Ishikawa (cell line): ENCODE results near the gene PALM3.

ENCODE experiments used
- CEBPB ChIP-seq: IDR thresholded peaks from 2 replicates; pipeline ENCODE4 v1.6.1; 2012
- CREB1 ChIP-seq: IDR thresholded peaks from 2 replicates; pipeline ENCODE4 v1.6.1; 2012; ENCODE audit warnings: low read depth
- EGR1 ChIP-seq: IDR thresholded peaks from 2 replicates; pipeline ENCODE4 v1.6.1; 2012
- EP300 ChIP-seq: IDR thresholded peaks from 2 replicates; pipeline ENCODE4 v1.6.1; 2012; ENCODE audit warnings: borderline replicate concordance
- FOXM1 ChIP-seq: IDR thresholded peaks from 2 replicates; pipeline ENCODE4 v1.6.1; 2012; ENCODE audit warnings: low read depth, borderline replicate concordance
- MAX ChIP-seq: IDR thresholded peaks from 2 replicates; pipeline ENCODE4 v1.6.1; 2012
- NFIC ChIP-seq: IDR thresholded peaks from 2 replicates; pipeline ENCODE4 v1.6.1; 2012
- RAD21 ChIP-seq: IDR thresholded peaks from 2 replicates; pipeline ENCODE4 v1.6.1; 2012; ENCODE audit warnings: low read depth
- REST ChIP-seq: IDR thresholded peaks from 2 replicates; pipeline ENCODE4 v1.6.1; 2012; ENCODE audit warnings: low read depth, mild to moderate bottlenecking
- TAF1 ChIP-seq: IDR thresholded peaks from 2 replicates; pipeline ENCODE4 v1.6.1; 2012; ENCODE audit warnings: low read depth, mild to moderate bottlenecking
- TCF12 ChIP-seq: IDR thresholded peaks from 2 replicates; pipeline ENCODE4 v1.6.1; 2012; ENCODE audit warnings: low read depth
- TEAD4 ChIP-seq: IDR thresholded peaks from 2 replicates; pipeline ENCODE4 v1.6.1; 2012
- YY1 ChIP-seq: IDR thresholded peaks from 2 replicates; pipeline ENCODE4 v1.6.1; 2012; ENCODE audit warnings: low read depth
- ZBTB7A ChIP-seq: IDR thresholded peaks from 2 replicates; pipeline ENCODE4 v1.6.1; 2012; ENCODE audit warnings: low read depth
- TF ChIP-seq, protein P1 (sequence below): IDR thresholded peaks from 2 replicates; pipeline ENCODE4 v1.6.1; 2012

PALM3 gene

GRCh38 chr19:14103310-14103709, 41.4 kb upstream of the PALM3 start:
- TF ChIP-seq EGR1: no peak
- no peak for TF ChIP-seq EP300
- TF ChIP-seq TEAD4: no peak
- TF ChIP-seq MAX: no peak
- TF ChIP-seq REST: no peak
- TF ChIP-seq CREB1: no peak
- TF ChIP-seq, protein P1, sequence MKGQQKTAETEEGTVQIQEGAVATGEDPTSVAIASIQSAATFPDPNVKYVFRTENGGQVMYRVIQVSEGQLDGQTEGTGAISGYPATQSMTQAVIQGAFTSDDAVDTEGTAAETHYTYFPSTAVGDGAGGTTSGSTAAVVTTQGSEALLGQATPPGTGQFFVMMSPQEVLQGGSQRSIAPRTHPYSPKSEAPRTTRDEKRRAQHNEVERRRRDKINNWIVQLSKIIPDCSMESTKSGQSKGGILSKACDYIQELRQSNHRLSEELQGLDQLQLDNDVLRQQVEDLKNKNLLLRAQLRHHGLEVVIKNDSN: no peak
- TF ChIP-seq ZBTB7A: no peak
- no peak for TF ChIP-seq YY1
- TF ChIP-seq NFIC: no peak
- no peak for TF ChIP-seq TAF1
- TF ChIP-seq FOXM1: no peak
- TF ChIP-seq RAD21: no peak

DNA sequence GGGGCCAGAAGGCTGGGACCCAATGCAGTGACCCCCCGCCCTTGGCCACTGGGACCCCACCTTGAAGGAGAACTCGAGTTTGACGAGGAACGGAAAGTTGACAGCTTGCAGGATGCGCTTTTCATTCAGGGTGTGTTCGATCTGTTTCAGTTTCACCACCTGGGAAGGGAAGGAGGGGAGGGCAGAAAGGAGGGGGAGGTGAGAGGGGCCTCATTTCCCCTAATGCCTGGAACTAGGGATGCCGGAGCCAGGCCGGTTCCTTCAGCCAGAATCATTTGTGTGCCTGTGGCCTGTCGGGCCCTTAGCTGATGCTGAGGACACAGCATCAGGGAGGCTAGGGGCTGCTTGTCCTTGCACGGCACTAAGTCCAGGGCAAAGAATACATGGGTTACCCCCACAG, 40.9 kb upstream of the PALM3 start:
- TF ChIP-seq RAD21 (no peak), FOXM1 (no peak), TCF12 (no peak), REST (no peak), NFIC (no peak), TAF1 (no peak), CREB1 (no peak), CEBPB (no peak), YY1 (no peak), EP300 (no peak), TEAD4 (no peak), ZBTB7A (no peak), MAX (no peak)
- TF ChIP-seq, protein P1: no peak

- TF ChIP-seq MAX (no peak), ZBTB7A (no peak), EP300 (no peak), TEAD4 (no peak), CREB1 (no peak), TCF12 (no peak), TAF1 (no peak), EGR1 (no peak), FOXM1 (no peak), CEBPB (no peak), RAD21 (no peak), YY1 (no peak), REST (no peak), NFIC (no peak)
- TF ChIP-seq, protein P1: no peak
These were observed 40.3 kb upstream of the PALM3 start for GRCh38 chr19:14102102-14102696.
